HG03457 (cell line): ENCODE data around the gene PPFIBP1.
"Not testable (repeated sequence)": the region's sequence is repeated elsewhere in the genome, so short reads cannot be mapped to it uniquely, and the experiment has no call there.

ENCODE experiments used
- ATAC-seq: cut with Tn5 transposase; IDR thresholded peaks from one replicate; pipeline ENCODE4 v1.9.1; 2021; ENCODE audit warnings: moderate number of reproducible peaks; ENCODE audit not compliant: unreplicated experiment

Gene PPFIBP1

GRCh38 chr12:27541031-27541719, 17.2 kb downstream of the PPFIBP1 start:
- ATAC-seq = no peak

- no peak for ATAC-seq
These were observed 18.6 kb downstream of the PPFIBP1 start for GRCh38 chr12:27542628-27543027.

- ATAC-seq = not testable (repeated sequence)
These were observed 20.9 kb downstream of the PPFIBP1 start for GRCh38 chr12:27544858-27545257.

GRCh38 chr12:27545665-27546064, 21.7 kb downstream of the PPFIBP1 start:
- ATAC-seq = no peak

GRCh38 chr12:27547592-27547991, 23.6 kb downstream of the PPFIBP1 start:
- ATAC-seq = no peak

GRCh38 chr12:27548301-27549199, 24.5 kb downstream of the PPFIBP1 start:
- ATAC-seq = no peak

GRCh38 chr12:27549236-27549800, 25.3 kb downstream of the PPFIBP1 start:
- no peak for ATAC-seq

- no peak for ATAC-seq
These were observed 26.0 kb downstream of the PPFIBP1 start for GRCh38 chr12:27549801-27550652.

GRCh38 chr12:27550653-27550975, 26.6 kb downstream of the PPFIBP1 start:
- ATAC-seq = no peak

- no peak for ATAC-seq
These were observed 27.3 kb downstream of the PPFIBP1 start for GRCh38 chr12:27551172-27551840.

GRCh38 chr12:27552235-27552634, 28.2 kb downstream of the PPFIBP1 start:
- ATAC-seq = no peak

GRCh38 chr12:27552886-27553560, 29.0 kb downstream of the PPFIBP1 start:
- no peak for ATAC-seq

- ATAC-seq = no peak
These were observed 29.9 kb downstream of the PPFIBP1 start for GRCh38 chr12:27553941-27554340.

GRCh38 chr12:27554421-27555186, 30.6 kb downstream of the PPFIBP1 start:
- no peak for ATAC-seq

- no peak for ATAC-seq
These were observed 31.4 kb downstream of the PPFIBP1 start for GRCh38 chr12:27555361-27555760.

- no peak for ATAC-seq
These were observed 32.1 kb downstream of the PPFIBP1 start for GRCh38 chr12:27555925-27556778.

GRCh38 chr12:27560126-27560525, 36.1 kb downstream of the PPFIBP1 start:
- no peak for ATAC-seq
